PFSK-1 (cell line): ENCODE measurements around the gene RAB6A.

Source experiments
- REST ChIP-seq, 2 experiments: IDR thresholded peaks; 2 replicates each; pipeline versions ENCODE4 v1.6.1 to v1.8.0; 2011 to 2012; ENCODE audit warnings: low read depth in 2 of 2, low read length in 2 of 2, control low read depth in 1 of 2, inconsistent platforms in 1 of 2, mild to moderate bottlenecking in 1 of 2, moderate library complexity in 1 of 2; ENCODE audit not compliant: insufficient read depth in 1 of 2
- TAF1 ChIP-seq: IDR thresholded peaks from 2 replicates; pipeline ENCODE4 v1.6.1; 2012; ENCODE audit warnings: low read length, control low read depth, borderline replicate concordance; ENCODE audit not compliant: insufficient read depth

GRCh38 chr11:73652856-73653559 is 107.9 kb downstream of the RAB6A start:
- no peak for TF ChIP-seq TAF1
- TF ChIP-seq REST (IDR thresholded peaks at IDR 0.05; ENCODE audit: insufficient read depth in 1 of 2, low read depth in 2 of 2, low read length in 2 of 2), result no peak
